B cell (primary cell): ENCODE measurements around the gene MAML3. TPM values are rescaled to one million over a fixed set of nuclear protein-coding genes. Genes with fewer than 3 reads are reported as not detected.

Experiments used
- ATAC-seq: fragments of 200-7000 bp; cut with Tn5 transposase; one replicate; pipeline ENCODE4 v1.10.0; 2021; ENCODE audit warnings: low read depth, mild to moderate bottlenecking, moderate number of reproducible peaks, moderate library complexity
- CTCF ChIA-PET: fragments of 350-600 bp; sonication (Branson Sonifier 250); formaldehyde crosslinking; loops from one replicate; lab custom pipeline; 2021; ENCODE audit warnings: antibody characterized with exemption, inconsistent platforms; lab: Charles Lee
- POLR2A ChIA-PET: fragments of 350-600 bp; sonication (Branson Sonifier 250); formaldehyde crosslinking; loops from one replicate; lab custom pipeline; 2021; ENCODE audit warnings: antibody characterized with exemption; lab: Charles Lee
- DNase-seq: peaks from one replicate; pipeline ENCODE4 v3.0.0; 2013
- H2AFZ ChIP-seq: 2 replicates; pipeline ENCODE4 v1.6.1; 2012; ENCODE audit warnings: mild to moderate bottlenecking, low read depth, low read length; ENCODE audit not compliant: insufficient read depth, poor library complexity, severe bottlenecking
- H3K27ac ChIP-seq, 2 donors: 1 replicate in 1 of 2; 2 replicates in 1 of 2; pipeline ENCODE4 v1.5.1; 2012 to 2013; ENCODE audit warnings: low read length in 2 of 2, mild to moderate bottlenecking in 2 of 2, moderate library complexity in 1 of 2
- H3K27me3 ChIP-seq, 4 experiments: fragments of 200-600 bp in 1 of 4; sonication (generic) in 1 of 4; replicated peaks in 1 of 4; 1 replicate in 2 of 4; 2 replicates in 2 of 4; pipeline versions ENCODE4 v1.6.1 to v1.7.0; 2013 to 2016; ENCODE audit warnings: low read length in 3 of 4, mild to moderate bottlenecking in 2 of 4, mixed read lengths in 1 of 4, moderate library complexity in 1 of 4; ENCODE audit not compliant: insufficient read depth in 4 of 4, control insufficient read depth in 3 of 4; ENCODE audit errors: control extremely low read depth in 1 of 4
- H3K36me3 ChIP-seq, 2 experiments: replicated peaks in 1 of 2; 1 replicate in 1 of 2; 2 replicates in 1 of 2; pipeline versions ENCODE4 v1.6.1 to v1.7.1; 2013; ENCODE audit warnings: low read length in 1 of 2; ENCODE audit not compliant: insufficient read depth in 2 of 2, control insufficient read depth in 1 of 2; ENCODE audit errors: control extremely low read depth in 1 of 2, extremely low read depth in 1 of 2
- H3K4me1 ChIP-seq, 2 donors: fragments of 200-600 bp in 1 of 2; sonication (generic) in 1 of 2; 1 replicate in 1 of 2; 2 replicates in 1 of 2; pipeline versions ENCODE4 v1.5.1 to v1.6.1; 2013 to 2017; ENCODE audit warnings: low read length in 2 of 2; ENCODE audit not compliant: control insufficient read depth in 2 of 2, insufficient read depth in 2 of 2
- H3K4me2 ChIP-seq: replicated peaks from 2 replicates; pipeline ENCODE3; 2012; ENCODE audit warnings: mild to moderate bottlenecking, low read depth, low read length; ENCODE audit not compliant: poor library complexity, severe bottlenecking
- H3K4me3 ChIP-seq, 5 experiments: fragments of 200-600 bp in 1 of 5; sonication (generic) in 1 of 5; 1 replicate in 3 of 5; 2 replicates in 2 of 5; pipeline versions ENCODE4 v1.5.1 to v1.7.0; 2011 to 2016; ENCODE audit warnings: low read length in 4 of 5, mild to moderate bottlenecking in 4 of 5, low read depth in 2 of 5, control low read depth in 1 of 5, moderate library complexity in 1 of 5; ENCODE audit not compliant: insufficient read depth in 1 of 5; ENCODE audit errors: control extremely low read depth in 1 of 5, extremely low read depth in 1 of 5
- H3K79me2 ChIP-seq: fragments of 200-600 bp; sonication (generic); one replicate; pipeline ENCODE4 v1.6.0; 2016; ENCODE audit warnings: low read length; ENCODE audit not compliant: control insufficient read depth, insufficient read depth
- H3K9ac ChIP-seq: fragments of 200-600 bp; sonication (generic); 2 replicates; pipeline ENCODE4 v1.6.1; 2017; ENCODE audit warnings: mild to moderate bottlenecking, low read length, moderate library complexity
- H3K9me3 ChIP-seq, 3 donors: one replicate each; pipeline versions ENCODE4 v1.6.1 to v1.7.1; 2013; ENCODE audit warnings: low read length in 2 of 3; ENCODE audit not compliant: control insufficient read depth in 2 of 3, insufficient read depth in 1 of 3; ENCODE audit errors: control extremely low read depth in 1 of 3
- H4K20me1 ChIP-seq: 2 replicates; pipeline ENCODE4 v1.6.0; 2012; ENCODE audit warnings: mild to moderate bottlenecking, low read length; ENCODE audit not compliant: insufficient read depth, control insufficient read depth, poor library complexity, severe bottlenecking
- H3K27ac Mint-ChIP-seq: one replicate; pipeline ENCODE4 v1.8.0; 2021; ENCODE audit warnings: mixed read lengths
- H3K27me3 Mint-ChIP-seq: one replicate; pipeline ENCODE4 v1.8.0; 2021; ENCODE audit warnings: mixed read lengths
- H3K4me1 Mint-ChIP-seq: one replicate; pipeline ENCODE4 v1.8.0; 2021; ENCODE audit warnings: mixed read lengths
- H3K4me3 Mint-ChIP-seq: one replicate; pipeline ENCODE4 v1.8.0; 2021; ENCODE audit warnings: mixed read lengths
- H3K9me3 Mint-ChIP-seq: one replicate; pipeline ENCODE4 v1.8.0; 2022; ENCODE audit warnings: mixed read lengths; ENCODE audit not compliant: insufficient read depth
- EZH2 ChIP-seq: IDR thresholded peaks from 2 replicates; pipeline ENCODE4 v1.6.1; 2012; ENCODE audit warnings: borderline replicate concordance, low read depth, mild to moderate bottlenecking, moderate library complexity, low read length; ENCODE audit not compliant: insufficient read depth, poor library complexity, severe bottlenecking
- WGBS: methylation state at CpG from one replicate; pipeline ENCODE4 v1.1.5; 2013; ENCODE audit warnings: missing lambda C conversion rate; ENCODE audit not compliant: insufficient coverage; 5-methylcytosine and 5-hydroxymethylcytosine counted together
- intact Hi-C: fragments of 100-400 bp; cut with micrococcal nuclease; formaldehyde crosslinking; loops from one replicate; pipeline ENCODE4 v1.10.0; 2022
- polyA plus RNA-seq: library from polyadenylated mRNA; depleted of rRNA; stranded (reverse); fragments of >200 nt; gene quantifications from 2 replicates; pipeline ENCODE4 v1.2.3, GENCODE V29; 2012
- total RNA-seq, 2 donors: library from RNA; stranded (reverse); fragments of 120-200 nt in 1 of 2; gene quantifications; 1 replicate in 1 of 2; 2 replicates in 1 of 2; pipeline versions ENCODE4 v1.2.3 to v1.2.4, GENCODE V29; 2013 to 2022
- TF ChIP-seq, protein P1 (sequence below): fragments of 200-600 bp; IDR thresholded peaks from one replicate; pipeline ENCODE4 v1.8.0; 2022; ENCODE audit warnings: antibody characterized with exemption, mild to moderate bottlenecking

The MAML3 gene
- total and polyA plus RNA-seq, 2 donors (not counting 1 experiment from before 2014, with no cell fraction given), result 0.94 to 5.3 TPM

GRCh38 chr4:139852612-139853269 lies 301.2 kb downstream of the MAML3 start:
- H3K27ac Mint-ChIP-seq, result no peak overlapping the region
- no peaks in the 10 kb centered on the region for H3K79me2 ChIP-seq
- no peak overlapping the region for H3K4me3 Mint-ChIP-seq
- H3K27me3 ChIP-seq, result no peaks in the 10 kb centered on the region
- no peak overlapping the region for H2AFZ ChIP-seq
- H3K4me2 ChIP-seq, result no peak overlapping the region
- peaks cover 12% of the 10 kb centered on the region for H3K27me3 Mint-ChIP-seq
- H3K36me3 ChIP-seq, result no peaks in the 10 kb centered on the region
- DNase-seq (no peak), ATAC-seq (no peak)
- H3K9ac ChIP-seq, result no peak overlapping the region
- H3K9me3 Mint-ChIP-seq, result no peaks in the 10 kb centered on the region
- ChIA-PET POLR2A (no interaction called here), CTCF (no interaction called here)
- H3K27ac ChIP-seq, result no peak overlapping the region
- 64% methylated on average over 3 of the region's 4 CpGs for WGBS
- TF ChIP-seq, protein P1, sequence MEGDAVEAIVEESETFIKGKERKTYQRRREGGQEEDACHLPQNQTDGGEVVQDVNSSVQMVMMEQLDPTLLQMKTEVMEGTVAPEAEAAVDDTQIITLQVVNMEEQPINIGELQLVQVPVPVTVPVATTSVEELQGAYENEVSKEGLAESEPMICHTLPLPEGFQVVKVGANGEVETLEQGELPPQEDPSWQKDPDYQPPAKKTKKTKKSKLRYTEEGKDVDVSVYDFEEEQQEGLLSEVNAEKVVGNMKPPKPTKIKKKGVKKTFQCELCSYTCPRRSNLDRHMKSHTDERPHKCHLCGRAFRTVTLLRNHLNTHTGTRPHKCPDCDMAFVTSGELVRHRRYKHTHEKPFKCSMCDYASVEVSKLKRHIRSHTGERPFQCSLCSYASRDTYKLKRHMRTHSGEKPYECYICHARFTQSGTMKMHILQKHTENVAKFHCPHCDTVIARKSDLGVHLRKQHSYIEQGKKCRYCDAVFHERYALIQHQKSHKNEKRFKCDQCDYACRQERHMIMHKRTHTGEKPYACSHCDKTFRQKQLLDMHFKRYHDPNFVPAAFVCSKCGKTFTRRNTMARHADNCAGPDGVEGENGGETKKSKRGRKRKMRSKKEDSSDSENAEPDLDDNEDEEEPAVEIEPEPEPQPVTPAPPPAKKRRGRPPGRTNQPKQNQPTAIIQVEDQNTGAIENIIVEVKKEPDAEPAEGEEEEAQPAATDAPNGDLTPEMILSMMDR, result no peak
- no peak for TF ChIP-seq EZH2
- no peak overlapping the region for H3K4me3 ChIP-seq
- H4K20me1 ChIP-seq, result no peaks in the 10 kb centered on the region
- H3K9me3 ChIP-seq, result no peaks in the 10 kb centered on the region
- peaks cover 2% of the 10 kb centered on the region for H3K4me1 Mint-ChIP-seq
- H3K4me1 ChIP-seq, result no peaks in the 10 kb centered on the region
- intact Hi-C loops, result no loop called here

DNA sequence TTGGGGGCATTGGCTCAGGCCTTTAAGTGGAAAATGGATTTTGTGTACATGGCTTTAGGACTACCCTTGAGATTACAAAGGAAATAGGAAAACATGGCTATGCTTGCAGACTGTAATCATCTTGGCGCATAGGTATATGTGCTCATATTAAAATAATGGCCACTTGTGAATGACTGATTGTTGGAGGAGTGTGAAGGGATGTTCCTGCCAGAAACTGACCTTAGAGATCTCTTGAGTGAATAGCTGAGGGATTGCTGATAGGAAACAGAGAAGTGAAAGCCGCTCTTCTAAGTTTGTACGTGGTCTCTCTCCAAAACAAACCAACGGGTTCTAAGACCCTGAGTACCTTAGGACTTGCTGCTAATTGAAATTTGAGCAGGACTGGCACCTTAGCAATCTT lies 302.3 kb downstream of the MAML3 start:
- Histone ChIP-seq H3K9me3 (no peaks in the 10 kb centered on the region), H3K36me3 (no peaks in the 10 kb centered on the region), H3K4me3 (no peak overlapping the region), H3K79me2 (no peaks in the 10 kb centered on the region), H3K27me3 (no peaks in the 10 kb centered on the region), H3K9ac (no peak overlapping the region), H3K27ac (no peak overlapping the region), H3K4me1 (no peaks in the 10 kb centered on the region), H4K20me1 (no peaks in the 10 kb centered on the region), H3K4me2 (no peak overlapping the region), H2AFZ (no peak overlapping the region)
- ChIA-PET CTCF (no interaction called here), POLR2A (no interaction called here)
- ATAC-seq (no peak), DNase-seq (no peak)
- H3K27ac Mint-ChIP-seq, result no peak overlapping the region
- no peak for TF ChIP-seq EZH2
- TF ChIP-seq, protein P1, result no peak
- peaks cover 12% of the 10 kb centered on the region for H3K27me3 Mint-ChIP-seq
- H3K4me1 Mint-ChIP-seq, result no peaks in the 10 kb centered on the region
- 89% methylated on average over 1 of the region's 4 CpGs for WGBS
- intact Hi-C loops, result no loop called here
- no peaks in the 10 kb centered on the region for H3K9me3 Mint-ChIP-seq
- no peak overlapping the region for H3K4me3 Mint-ChIP-seq
